ENCODE measurements around the gene HK1.

- TF ChIP-seq CTCF (IDR thresholded peaks at IDR 0.05; ENCODE audit: poor library complexity) (no peak), EZH2 (IDR thresholded peaks at IDR 0.05; ENCODE audit: borderline replicate concordance) (no peak)
These were observed 119.7 kb downstream of the HK1 start for GRCh38 chr10:69397972-69398371.

All from hepatocyte (in vitro differentiated cells).